GM21786 (cell line): Measurements from ENCODE around the gene ZNF154.
"Not testable (repeated sequence)": the region's sequence is repeated elsewhere in the genome, so short reads cannot be mapped to it uniquely, and the experiment has no call there.

Experiments used
- ATAC-seq: cut with Tn5 transposase; IDR thresholded peaks from one replicate; pipeline ENCODE4 v1.9.1; 2021; ENCODE audit not compliant: unreplicated experiment

ZNF154 gene

DNA sequence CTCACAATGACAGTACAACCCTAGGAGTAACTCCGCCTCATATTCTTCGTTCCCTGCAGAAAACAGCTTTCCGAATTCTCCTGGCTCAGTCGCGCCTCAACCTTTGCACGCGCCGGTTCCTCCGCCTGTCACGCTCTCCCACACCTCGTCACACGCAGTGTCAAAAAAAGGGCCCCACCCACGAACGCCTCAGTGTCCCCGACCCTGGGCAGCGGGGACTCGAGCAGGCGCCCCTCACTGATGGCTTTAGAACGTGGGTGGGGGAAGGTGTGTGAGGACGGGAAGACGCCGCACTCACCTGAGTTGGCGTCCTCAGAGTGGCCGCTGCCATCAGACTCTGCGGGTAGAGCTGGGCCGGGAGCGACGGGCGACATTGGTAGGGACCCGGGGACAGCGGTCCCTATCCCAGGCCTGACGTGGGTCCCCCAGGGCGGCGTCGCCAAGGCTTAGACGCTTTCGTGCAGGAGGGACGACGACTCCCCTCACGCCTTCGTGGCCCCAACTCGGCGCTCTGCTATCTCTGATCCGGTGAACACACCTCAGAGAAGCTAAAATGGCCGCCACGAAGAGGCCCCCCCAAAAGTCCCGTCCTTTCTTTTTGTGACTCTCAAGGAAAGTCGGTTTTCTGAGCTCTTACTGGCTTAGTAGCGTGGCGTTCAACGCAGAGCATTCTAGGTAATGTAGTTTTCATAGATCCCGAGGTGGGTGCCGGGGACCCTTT lies at the start of gene ZNF154:
Gene ZNF154 (minus strand): TSS at position 564 of the 721 bp plus-strand sequence. CDS start 233 bp downstream, at position 331.
- ATAC-seq, result no peak

DNA sequence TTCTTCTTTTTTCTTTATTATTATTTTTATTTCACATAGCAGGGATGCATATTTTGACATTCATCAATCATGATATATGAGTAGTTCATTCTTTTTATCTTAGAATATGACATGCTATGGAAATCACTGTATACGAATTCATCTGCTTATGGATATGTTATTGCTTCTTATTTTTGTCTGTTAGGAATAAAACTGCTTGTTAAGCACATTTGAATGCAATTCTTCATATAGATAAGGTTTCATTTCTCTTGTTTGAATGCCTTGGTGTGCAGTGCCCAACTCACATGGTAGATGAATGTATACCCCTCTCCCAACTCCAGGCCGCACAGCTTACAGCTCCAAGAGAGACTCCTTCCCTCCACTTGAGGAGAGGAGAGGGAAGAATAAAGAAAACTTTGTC lies 48.9 kb upstream of the ZNF154 start:
- ATAC-seq, result no peak

DNA sequence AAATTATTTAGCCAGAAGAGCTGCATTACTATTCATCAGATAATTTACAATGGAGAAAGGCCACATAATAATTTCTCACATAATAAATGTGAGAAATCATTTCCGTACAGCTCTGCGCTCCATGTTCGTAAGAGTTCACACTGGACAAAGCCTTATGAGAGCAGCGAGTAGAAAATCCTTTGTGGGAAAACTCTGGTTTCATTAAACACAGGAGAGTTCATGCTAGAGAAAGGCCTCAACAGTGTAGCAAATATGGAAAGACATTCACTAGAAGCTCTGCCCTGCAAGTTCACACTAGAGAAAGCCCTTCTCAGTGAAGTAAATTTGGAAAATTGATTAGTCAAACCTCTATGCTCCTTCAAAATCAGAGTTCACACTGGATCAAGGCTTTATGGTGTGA lies 46.0 kb upstream of the ZNF154 start:
- ATAC-seq, result no peak

DNA sequence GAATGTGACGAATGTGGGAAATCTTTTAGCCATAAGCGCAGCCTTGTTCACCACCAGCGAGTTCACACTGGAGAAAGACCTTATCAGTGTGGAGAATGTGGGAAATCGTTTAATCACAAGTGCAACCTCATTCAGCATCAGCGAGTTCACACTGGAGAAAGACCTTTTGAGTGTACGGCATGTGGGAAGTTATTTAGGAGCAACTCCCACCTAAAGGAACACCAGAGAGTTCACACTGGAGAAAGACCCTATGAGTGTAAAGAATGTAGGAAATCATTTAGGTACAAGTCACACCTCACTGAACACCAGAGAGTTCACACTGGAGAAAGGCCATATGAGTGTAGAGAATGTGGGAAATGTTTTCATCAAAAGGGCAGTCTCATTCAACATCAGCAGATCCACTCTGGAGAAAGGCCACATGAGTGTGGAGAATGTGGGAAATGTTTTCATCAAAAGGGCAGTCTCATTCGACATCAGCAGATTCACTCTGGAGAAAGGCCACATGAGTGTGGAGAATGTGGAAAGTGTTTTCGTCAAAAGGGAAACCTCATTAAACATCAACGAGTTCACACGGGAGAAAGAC lies 45.2 kb upstream of the ZNF154 start:
- no peak for ATAC-seq

DNA sequence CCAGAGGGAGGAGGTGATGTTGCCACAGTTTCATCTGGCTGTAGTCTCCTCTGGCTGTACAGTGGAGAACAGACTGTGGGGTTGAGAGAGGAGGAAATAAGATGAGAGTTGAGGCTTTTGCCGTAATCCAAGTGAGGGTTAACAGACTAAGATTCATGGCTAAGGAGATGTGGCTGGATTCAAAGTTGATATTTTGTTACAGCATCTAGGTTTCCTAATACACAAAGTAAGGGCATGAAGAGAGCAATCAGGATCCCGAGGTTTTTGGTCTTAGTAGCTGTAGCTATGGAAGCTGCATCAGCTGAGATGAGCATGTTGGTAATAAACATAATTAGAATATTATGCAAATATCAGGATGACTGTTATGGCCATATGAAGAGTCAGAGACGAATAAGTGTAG lies 39.0 kb upstream of the ZNF154 start:
- ATAC-seq, result no peak

DNA sequence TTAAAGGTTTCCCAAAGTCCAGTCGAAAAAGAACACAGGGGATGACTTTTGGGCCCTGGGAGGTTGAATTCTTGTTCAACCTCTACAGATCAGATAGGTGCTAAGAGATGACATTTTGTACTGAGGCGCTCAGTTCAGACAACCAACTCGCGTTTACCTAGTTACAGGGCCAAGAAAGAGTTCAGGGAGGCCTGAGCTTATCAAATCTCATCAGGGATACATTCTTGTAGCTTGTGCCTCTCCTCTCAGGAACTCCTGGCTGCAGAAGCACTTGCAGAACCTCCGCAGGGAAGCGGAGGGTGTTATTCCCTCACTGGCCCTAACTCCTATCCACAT lies 38.4 kb upstream of the ZNF154 start:
- no peak for ATAC-seq

DNA sequence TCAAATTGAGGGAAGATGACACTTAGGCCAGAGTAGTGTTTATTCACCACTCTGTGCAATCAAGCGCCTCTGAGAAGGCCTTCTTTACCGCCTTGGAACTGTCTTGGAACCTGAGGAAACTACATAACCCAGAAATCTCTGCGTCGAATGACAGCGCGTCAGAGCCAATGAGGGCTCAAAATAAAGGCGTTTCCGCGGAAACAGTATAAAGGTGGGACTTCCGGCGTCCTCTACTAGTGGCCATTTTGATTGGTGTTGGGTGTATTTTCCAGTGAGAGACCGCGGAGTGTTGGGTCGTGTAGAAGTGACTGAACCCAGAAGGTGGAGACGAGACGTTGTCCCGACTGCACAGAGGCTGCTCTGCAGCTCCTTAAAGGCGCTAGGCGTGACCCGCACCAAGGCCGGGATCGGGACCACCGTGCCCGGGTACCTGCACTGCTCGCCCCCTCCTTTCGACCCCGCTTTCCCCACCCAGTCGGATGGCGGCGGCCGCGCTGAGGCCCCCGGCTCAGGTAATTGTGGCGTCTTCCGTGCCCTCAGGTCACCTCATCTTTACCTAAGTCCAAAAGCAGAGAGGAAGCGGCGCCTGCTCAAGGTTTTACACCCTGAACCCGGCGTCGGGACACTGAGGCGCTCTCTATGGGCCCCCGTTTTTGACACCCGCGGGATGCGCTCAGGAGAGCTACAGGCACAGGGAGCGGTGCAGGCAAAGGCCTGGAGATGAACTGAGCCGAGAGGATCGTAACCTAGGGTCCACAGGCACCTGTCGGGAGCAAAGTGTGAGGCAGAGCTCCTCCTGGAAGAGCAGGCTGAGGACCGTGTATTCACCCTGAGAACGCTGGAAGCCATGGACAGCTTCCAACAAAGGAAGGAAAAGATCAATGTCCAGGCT lies 37.8 kb upstream of the ZNF154 start, which contains the start of gene ZNF776:
Gene ZNF776 (plus strand): TSS at position 236 of the 892 bp plus-strand sequence. CDS start 244 bp downstream, at position 480.
- ATAC-seq, result peak; percentile 98

DNA sequence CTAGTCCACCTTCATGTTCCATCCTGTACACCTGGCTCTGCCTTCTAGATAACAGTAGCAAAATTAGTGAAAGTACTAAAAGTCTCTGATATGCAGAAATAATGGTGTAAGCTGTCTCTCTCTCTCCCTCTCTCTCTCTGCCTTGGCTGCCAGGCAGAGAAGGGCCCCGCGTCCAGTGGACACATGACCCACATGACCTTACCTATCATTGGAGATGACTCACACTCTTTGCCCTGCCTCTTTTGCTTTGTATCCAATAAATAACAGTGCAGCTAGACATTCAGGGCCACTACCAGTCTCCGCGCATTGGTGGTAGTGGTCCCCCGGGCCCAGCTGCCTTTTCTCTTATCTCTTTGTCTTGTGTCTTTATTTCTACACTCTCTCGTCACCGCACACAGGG lies 29.8 kb upstream of the ZNF154 start:
- ATAC-seq, result not testable (repeated sequence)

DNA sequence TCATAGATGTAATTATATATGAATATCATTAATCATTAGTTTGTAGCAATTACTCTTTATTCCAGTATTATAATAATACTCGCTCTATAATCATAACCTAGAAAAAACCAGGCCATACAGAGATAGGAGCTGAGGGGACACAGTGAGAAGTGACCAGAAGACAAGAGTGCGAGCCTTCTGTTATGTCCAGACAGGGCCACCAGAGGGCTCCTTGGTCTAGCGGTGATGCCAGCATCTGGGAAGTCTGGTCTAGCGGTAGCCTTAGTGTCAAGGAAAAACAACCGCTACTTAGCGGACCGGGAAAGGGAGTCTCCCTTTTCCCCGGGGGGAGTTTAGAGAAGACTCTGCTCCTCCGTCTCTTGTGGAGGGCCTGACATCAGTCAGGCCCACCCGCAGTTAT lies 29.3 kb upstream of the ZNF154 start:
- ATAC-seq, result not testable (repeated sequence)

DNA sequence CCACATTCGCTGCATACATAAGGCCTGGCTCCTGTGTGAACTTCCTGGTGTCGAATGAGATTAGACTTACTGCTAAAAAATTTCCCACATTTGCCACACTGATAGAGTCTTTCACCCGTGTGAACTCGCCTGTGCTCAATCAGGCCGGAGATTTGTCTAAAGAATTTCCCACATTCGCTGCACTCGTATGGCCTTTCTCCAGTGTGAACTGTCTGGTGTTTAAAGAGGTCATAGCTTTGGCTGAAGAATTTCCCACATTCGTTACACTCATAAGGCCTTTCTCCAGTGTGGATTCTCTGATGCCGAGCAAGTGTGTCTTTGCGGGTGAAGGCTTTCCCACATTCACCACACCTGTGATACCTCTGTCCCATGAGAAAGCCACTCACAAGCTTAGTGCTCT lies 11.9 kb upstream of the ZNF154 start:
- ATAC-seq, result no peak

DNA sequence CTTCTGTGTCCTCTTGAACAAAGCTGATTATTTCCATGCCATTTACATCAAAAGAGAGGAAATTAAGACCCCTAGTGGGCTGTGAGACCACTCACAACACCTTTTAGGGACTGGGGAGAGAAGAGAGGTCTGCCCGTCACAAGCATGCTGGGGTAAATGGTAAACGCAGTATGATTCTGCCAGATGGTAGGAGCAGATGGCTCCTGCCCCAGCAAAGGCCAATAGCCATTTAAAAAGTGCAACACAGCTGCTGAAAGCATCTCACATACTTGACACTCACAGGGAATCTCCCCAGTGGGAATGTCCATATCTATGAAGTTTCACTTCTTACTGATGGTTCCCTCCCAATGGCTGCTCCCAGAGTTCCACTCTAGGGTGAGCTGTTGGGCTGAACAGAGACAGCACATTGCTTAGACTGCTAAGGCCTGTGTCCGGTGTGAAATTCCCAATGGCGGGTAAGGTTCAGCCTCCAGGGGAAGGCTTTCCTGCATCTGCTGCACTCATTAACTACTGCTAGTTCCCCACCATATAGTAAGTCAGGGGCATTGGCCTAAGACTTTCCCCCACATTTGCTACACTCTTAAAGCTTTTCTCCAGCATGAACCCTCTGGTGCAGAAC lies 11.0 kb upstream of the ZNF154 start:
- no peak for ATAC-seq

DNA sequence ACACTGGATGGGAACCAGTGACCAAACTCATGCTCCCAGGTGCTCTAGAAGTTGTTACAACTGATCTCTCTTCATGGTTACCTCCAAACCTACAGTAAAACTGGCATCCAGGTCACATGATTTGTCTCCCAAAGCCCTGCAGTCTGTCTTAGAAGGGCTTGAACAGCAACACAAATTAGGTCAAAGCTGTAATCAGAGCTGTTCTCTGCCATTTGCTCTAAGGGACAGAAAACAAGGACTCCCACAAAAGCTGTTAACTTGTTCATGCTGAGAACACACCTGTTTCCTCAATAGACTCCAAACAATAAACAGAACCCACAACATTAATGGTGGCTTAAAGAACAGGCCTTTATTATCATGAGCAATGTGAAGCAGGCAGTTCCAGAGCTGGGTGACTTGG lies 10.4 kb upstream of the ZNF154 start:
- no peak for ATAC-seq

DNA sequence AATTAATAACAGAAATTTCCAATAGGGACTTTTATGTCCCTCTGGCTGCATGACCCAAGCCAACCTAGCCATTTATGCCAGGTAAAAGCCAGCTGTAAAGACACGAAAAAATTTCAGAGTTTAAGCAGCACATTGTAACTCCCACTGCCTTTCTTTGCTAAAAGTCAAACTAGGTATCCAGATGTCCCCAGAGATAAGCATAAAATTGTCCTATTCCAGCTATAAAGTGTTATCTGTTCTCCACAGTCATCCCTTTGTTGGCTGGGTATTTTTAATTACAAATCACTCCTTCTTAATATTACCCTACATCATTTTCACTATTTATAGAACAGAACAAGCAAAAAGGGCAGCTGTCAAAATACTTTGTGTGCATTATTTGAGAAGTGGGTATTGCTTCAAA lies 3.2 kb upstream of the ZNF154 start:
- no peak for ATAC-seq

DNA sequence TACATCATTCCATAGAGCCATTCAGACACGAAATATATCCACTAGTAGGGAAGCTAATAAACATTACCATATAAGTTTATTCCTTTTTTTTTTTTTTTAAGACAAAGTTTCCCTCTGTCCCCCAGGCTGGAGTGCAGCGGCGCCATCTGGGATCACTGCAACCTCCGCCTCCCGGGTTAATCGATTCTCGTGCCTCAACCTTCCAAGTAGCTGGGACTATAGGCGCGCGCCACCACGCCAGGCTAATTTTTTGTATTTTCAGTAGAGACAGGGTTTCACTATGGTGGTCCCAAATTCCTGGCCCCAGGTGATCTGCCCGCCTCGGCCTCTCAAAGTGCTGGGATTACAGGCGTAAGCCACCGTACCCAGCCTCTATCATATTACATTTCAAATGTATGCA lies 612 bp upstream of the ZNF154 start:
- ATAC-seq, result no peak

DNA sequence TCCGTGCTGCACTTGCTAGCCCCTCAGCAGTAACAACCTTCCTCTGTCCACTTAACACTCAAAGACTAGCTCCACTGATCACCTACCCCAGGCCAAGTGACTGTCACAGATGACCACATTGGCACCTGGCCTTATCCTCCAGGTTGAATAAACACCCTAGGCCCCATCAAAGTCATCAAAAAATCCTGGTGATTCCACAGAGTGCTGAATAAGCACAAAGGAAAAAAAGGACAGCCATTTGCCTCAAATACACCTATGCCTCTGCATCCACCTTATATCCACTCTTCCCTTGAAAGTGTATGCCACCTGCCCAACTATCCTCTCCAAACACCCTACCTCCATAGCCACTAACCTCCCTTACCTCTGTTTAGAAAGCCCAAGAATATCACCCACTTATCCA lies 2.7 kb downstream of the ZNF154 start:
- ATAC-seq, result no peak

DNA sequence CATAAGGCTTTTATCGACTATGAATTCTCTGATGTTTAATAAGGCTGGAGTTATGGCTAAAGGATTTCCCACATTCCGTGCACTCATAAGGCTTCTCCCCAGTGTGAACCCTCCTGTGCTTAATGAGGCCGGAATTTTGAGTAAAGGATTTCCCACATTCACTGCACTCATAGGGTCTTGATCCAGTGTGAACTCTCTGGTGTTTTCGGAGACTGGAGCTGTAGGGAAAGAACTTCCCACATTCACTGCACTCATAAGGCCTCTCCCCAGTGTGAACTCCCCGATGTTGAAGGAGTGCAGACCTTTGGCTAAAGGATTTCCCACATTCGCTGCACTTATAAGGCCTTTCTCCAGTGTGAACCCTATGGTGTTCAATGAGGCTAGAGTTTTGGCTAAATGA lies 7.4 kb downstream of the ZNF154 start:
- ATAC-seq, result no peak

DNA sequence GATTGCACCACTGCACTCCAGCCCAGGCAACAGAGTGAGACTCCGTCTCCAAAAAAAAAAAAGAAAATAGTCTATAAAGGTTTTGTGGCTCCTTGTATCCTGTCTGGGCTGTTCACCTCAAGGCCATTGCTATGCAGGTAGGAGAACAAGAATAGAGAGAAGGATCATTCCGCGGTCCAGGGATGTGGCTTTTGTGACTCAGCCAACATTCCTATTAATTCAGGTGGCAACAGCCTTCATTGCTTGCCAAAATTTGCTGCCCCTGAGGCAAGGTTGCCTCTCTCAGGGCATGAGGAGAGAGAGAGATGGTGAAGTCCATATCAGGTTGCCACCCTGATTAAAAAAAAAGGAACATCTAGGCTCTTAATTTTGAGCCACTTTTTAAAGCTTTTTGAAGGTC lies 19.3 kb downstream of the ZNF154 start:
- ATAC-seq, result no peak

DNA sequence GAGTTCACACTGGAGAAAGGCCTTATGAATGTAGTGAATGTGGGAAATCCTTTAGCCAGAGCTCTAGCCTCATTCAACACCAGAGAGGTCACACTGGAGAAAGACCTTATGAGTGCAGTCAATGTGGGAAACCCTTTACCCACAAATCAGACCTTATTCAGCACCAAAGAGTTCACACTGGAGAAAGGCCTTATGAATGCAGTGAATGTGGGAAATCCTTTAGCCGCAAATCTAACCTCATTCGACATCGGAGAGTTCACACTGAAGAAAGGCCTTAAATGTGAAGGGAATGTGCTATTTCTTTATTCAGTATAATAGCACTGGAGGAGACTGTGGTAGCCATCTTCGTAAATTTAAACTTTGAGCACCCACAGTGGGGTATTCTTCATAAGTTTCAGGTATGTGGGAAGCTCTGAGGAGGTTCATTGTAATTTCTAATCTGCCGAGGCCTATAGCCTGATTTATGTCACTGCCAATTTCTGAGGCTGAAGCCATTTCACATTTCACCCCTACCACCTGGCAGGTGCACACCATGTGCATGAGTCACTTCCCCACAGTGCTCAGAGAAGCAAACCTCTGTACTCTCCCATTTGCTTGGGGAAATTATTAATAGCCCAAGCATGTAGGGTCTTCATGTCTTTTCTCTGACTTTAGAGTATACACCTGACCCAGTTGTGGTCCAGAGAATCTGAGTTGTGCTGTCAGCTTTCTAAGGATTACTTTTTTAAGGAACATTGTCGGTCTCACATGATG lies 20.8 kb downstream of the ZNF154 start:
- no peak for ATAC-seq

DNA sequence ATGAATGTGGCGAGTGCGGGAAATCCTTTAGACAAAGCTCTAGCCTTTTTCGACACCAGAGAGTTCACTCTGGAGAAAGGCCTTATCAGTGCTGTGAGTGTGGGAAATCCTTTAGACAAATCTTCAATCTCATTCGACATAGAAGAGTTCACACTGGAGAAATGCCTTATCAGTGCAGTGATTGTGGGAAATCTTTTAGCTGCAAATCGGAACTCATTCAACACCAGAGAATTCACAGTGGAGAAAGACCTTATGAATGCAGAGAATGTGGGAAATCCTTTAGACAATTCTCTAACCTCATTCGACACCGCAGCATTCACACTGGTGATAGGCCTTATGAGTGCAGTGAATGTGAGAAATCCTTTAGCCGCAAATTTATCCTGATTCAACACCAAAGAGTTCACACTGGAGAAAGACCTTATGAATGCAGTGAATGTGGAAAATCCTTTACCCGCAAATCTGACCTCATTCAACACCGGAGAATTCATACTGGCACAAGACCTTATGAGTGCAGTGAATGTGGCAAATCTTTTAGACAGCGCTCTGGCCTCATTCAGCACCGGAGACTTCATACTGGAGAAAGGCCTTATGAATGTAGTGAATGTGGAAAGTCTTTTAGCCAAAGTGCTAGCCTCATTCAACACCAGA lies 21.5 kb downstream of the ZNF154 start:
- no peak for ATAC-seq

DNA sequence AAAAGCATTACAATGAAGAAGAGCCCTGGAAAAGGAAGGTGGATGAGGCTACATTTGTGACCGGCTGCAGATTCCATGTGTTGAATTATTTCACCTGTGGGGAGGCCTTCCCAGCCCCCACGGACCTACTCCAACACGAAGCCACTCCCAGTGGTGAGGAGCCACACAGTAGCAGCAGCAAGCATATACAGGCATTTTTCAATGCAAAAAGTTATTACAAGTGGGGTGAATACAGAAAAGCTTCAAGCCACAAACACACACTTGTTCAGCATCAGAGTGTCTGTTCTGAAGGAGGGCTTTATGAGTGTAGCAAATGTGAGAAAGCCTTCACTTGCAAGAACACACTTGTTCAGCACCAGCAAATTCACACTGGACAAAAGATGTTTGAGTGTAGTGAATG lies 22.3 kb downstream of the ZNF154 start:
- ATAC-seq, result no peak
